Ovary (tissue), 9 donors: Measurements from ENCODE around the gene CCND1. TPM values are rescaled to one million over a fixed set of nuclear protein-coding genes. Genes with fewer than 3 reads are reported as not detected.

Source experiments
- DNase-seq, 5 donors: peaks; one replicate each; pipeline ENCODE4 v3.0.0-alpha.2; 2019 to 2020
- H3K27ac ChIP-seq, 2 donors: fragments of 200-600 bp; one replicate each; pipeline versions ENCODE4 v1.5.1 to v1.8.0; 2019 to 2022
- H3K27me3 ChIP-seq: fragments of 200-600 bp; one replicate; pipeline ENCODE4 v1.8.0; 2022
- H3K36me3 ChIP-seq: fragments of 200-600 bp; sonication (generic); one replicate; pipeline ENCODE4 v1.5.1; 2019
- H3K4me1 ChIP-seq: one replicate; pipeline ENCODE4 v1.8.1; 2013; ENCODE audit warnings: mild to moderate bottlenecking, moderate library complexity; ENCODE audit not compliant: insufficient read depth
- H3K4me3 ChIP-seq: fragments of 200-600 bp; sonication (generic); one replicate; pipeline ENCODE4 v1.5.1; 2017
- H3K9me3 ChIP-seq, 2 donors: fragments of 200-600 bp in 1 of 2; sonication (generic) in 1 of 2; one replicate each; pipeline versions ENCODE4 v1.5.1 to v1.8.1; 2013 to 2019; ENCODE audit warnings: mild to moderate bottlenecking in 1 of 2, moderate library complexity in 1 of 2
- EP300 ChIP-seq: sonication (generic); formaldehyde crosslinking; IDR thresholded peaks from one replicate; pipeline ENCODE4 v1.6.1; 2017; ENCODE audit warnings: antibody characterized with exemption
- POLR2A ChIP-seq: fragments of 450-650 bp; IDR thresholded peaks from one replicate; pipeline ENCODE4 v1.6.1; 2017; ENCODE audit warnings: antibody characterized with exemption, mild to moderate bottlenecking, moderate library complexity
- WGBS, 3 donors: extraction: QIAGEN DNeasy Blood & Tissue Kit in 1 of 3; methylation state at CpG; one replicate each; pipeline versions ENCODE4 v1.1.5 to v1.1.7; 2013 to 2017; 5-methylcytosine and 5-hydroxymethylcytosine counted together
- intact Hi-C, 4 donors: fragments of 100-400 bp; cut with DNase I; formaldehyde crosslinking; loops; one replicate each; pipeline versions ENCODE4 v1.11.0 to v1.15.1; 2022 to 2023
- polyA plus RNA-seq, 2 donors: library from polyadenylated mRNA; stranded (reverse); fragments of 200-250 nt in 1 of 2; fragments of 350-450 nt in 1 of 2; fragmentation: Illumina TruSeq in 1 of 2; extraction: RNeasy Lipid Tissue Mini Kit (QIAGEN cat#74804) in 1 of 2; gene quantifications; one replicate each; pipeline ENCODE4 v1.2.3, GENCODE V29; 2013 to 2014
- total RNA-seq, 7 donors: library from RNA; depleted of rRNA in 2 of 7; stranded (reverse); fragments of >200 nt in 2 of 7; fragmentation: NEBNext Ultra II Directional in 3 of 7; extraction: Animal tissue kit (Norgen Biotek cat#: 25700) in 3 of 7; gene quantifications; one replicate each; pipeline versions ENCODE4 v1.1.0 to v1.2.4, GENCODE V29; 2016 to 2023
- TF ChIP-seq, protein P1 (sequence below), 3 donors: fragments of 450-650 bp in 2 of 3; fragments of 200-600 bp in 1 of 3; IDR thresholded peaks; one replicate each; pipeline versions ENCODE4 v1.5.1 to v1.8.0; 2016 to 2022; ENCODE audit warnings: antibody characterized with exemption in 3 of 3, mild to moderate bottlenecking in 1 of 3
- donor health status: DM: no; HTN: no; CAD: no; lungs with moderate emphysema.
- donor health status: DM: no; HTN: no; CAD: no.
- donor health status: Bipolar disorder and iron deficiency.
- donor health status: DM: yes; HTN: yes; CAD: no.
- donor health status: DM: no; HTN: no; CAD: no.
- donor health status: DM: yes; HTN: yes; CAD: no.

Gene CCND1
- total and polyA plus RNA-seq, 9 donors: 3.4 to 58.9 (median 19.2) TPM

DNA sequence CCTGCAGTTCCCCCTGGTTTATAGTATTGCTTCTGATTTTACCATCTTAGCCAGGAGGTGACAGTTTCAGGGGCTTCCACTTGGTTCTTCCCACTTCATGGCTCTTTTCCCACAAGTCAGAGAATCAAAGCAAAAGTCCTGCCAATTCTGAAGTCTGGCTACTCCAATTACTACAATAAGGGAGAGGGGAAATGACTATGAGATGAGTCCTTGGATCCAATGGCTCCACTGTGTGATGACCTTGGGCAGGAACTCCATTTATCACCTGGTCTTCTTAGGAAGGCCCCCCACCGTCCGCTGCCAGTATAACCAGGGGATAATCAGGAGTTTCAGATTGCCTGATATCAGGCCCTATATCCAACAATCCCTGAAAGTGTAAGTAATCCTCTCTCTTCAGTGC is 31.6 kb upstream of the CCND1 start:
- Histone ChIP-seq H3K4me3 (no peak overlapping the region), H3K36me3 (no peaks in the 10 kb centered on the region), H3K4me1 (no peaks in the 10 kb centered on the region), H3K27me3 (no peaks in the 10 kb centered on the region), H3K27ac (no peak overlapping the region), H3K9me3 (peaks cover 0 to 13% of the 10 kb centered on the region in 2 donors)
- DNase-seq: no peak
- intact Hi-C loops: no loop called here
- TF ChIP-seq, protein P1, sequence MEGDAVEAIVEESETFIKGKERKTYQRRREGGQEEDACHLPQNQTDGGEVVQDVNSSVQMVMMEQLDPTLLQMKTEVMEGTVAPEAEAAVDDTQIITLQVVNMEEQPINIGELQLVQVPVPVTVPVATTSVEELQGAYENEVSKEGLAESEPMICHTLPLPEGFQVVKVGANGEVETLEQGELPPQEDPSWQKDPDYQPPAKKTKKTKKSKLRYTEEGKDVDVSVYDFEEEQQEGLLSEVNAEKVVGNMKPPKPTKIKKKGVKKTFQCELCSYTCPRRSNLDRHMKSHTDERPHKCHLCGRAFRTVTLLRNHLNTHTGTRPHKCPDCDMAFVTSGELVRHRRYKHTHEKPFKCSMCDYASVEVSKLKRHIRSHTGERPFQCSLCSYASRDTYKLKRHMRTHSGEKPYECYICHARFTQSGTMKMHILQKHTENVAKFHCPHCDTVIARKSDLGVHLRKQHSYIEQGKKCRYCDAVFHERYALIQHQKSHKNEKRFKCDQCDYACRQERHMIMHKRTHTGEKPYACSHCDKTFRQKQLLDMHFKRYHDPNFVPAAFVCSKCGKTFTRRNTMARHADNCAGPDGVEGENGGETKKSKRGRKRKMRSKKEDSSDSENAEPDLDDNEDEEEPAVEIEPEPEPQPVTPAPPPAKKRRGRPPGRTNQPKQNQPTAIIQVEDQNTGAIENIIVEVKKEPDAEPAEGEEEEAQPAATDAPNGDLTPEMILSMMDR (IDR thresholded peaks at IDR 0.05): no peak
- TF ChIP-seq EP300 (no peak), POLR2A (no peak)
- WGBS, 3 donors: 55 to 86% (median 56%) methylated on average over 2 of the region's 2 CpGs

DNA sequence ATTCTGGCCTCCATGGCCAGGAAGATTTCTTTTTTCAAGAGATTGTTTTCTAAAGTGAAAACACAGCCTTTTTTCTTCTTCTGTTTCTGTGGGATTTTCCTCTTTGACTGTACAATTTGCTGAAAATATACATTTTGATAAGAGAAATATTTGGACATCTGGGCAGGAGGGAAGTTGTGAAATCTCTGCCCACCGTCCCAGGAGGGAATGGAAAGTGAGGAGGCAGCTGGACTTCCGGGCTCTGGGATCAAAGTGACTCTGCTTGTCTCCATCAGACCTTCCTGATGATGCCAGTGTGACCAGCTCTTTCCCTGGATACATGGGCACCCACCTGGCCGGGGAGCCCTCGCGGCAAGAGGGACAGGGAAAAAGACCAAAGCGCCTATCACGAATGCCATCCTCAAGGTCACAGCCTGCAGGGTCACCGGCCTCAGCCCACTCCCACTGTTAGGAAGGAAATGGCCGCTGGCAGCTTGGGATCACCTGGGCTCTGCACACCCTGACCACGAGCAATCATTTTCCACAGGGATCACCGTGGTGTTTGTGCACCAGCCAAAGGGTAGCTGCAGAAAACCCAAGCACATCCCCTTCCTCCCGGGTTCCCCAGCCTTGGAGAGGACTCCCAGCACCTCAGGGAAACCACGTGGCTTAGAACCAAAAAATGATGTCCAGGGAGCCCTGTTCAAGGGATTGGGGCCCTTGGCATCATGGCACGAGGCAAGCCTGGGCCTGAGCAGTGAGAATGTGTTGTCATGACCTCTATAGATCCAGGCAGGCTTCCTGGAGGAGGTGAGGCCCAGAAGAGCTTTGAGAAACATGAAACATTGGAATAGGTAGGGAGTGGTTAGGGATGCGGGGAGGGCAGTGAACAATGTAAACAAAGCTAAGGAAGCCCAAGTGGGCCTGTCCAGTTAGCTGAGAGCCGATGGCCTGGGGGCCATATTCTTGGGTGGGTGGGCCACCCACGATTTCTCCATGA is 29.1 kb upstream of the CCND1 start:
- WGBS, 3 donors: 55 to 67% (median 63%) methylated on average over 17 of the region's 17 CpGs
- no peaks in the 10 kb centered on the region for H3K27me3 ChIP-seq

DNA sequence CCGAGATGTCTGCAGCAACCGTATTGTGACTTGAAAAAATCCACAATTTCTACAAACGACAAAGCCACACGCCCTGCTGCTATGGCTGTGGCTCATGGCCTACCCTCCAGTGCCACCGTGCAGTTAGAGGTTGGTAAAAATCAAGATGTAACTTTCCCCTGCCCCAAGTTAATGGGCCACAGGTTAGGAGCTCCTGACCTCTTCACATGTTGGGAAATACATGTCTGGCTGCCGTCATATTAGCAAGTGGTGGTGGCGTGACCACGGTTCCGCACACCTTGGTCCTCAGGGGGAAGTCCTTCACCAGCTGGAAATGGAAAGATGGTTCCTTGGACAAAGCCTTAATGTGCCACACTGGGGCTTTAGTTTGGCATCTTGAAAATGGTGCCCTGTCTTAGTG is 27.4 kb upstream of the CCND1 start:
- Histone ChIP-seq H3K4me1 (no peaks in the 10 kb centered on the region), H3K4me3 (no peak overlapping the region), H3K36me3 (no peaks in the 10 kb centered on the region), H3K27me3 (no peaks in the 10 kb centered on the region), H3K9me3 (peaks cover 0 to 13% of the 10 kb centered on the region in 2 donors), H3K27ac (no peak overlapping the region)
- WGBS, 3 donors: 88 to 93% (median 93%) methylated on average over 9 of the region's 9 CpGs
- intact Hi-C loops: no loop called here
- TF ChIP-seq EP300: no peak
- no peak for TF ChIP-seq POLR2A
- TF ChIP-seq, protein P1 (IDR thresholded peaks at IDR 0.05): no peak
- no peak for DNase-seq

More for the DNA sequence above, 29.1 kb upstream of the CCND1 start:
- Histone ChIP-seq H3K4me1 (no peaks in the 10 kb centered on the region), H3K9me3 (peaks cover 0 to 13% of the 10 kb centered on the region in 2 donors), H3K36me3 (no peaks in the 10 kb centered on the region), H3K4me3 (no peak overlapping the region), H3K27ac (no peak overlapping the region)
- TF ChIP-seq POLR2A (no peak), EP300 (no peak)
- TF ChIP-seq, protein P1 (IDR thresholded peaks at IDR 0.05): no peak
- intact Hi-C loops: no loop called here
- no peak for DNase-seq

DNA sequence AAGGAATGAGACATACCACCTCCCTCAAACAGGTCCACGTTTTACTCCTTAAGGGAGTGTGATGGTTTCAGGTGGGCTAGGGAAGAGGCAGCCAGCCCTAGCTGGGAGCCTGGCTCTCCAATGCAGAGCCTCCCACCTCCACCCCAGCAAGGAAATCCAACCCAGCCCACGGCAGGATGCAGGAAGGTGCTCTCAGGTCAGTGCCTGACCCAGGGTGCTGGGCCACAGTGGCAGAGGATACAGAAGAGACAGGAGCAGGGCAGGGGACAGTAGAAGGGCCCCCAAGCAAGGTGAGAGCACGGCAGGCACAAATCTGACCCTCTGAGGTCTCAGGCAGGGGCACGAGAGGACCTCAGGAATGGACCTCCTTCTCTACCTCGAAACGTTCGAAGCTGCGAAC is 26.9 kb upstream of the CCND1 start:
- Histone ChIP-seq H3K36me3 (no peaks in the 10 kb centered on the region), H3K4me3 (no peak overlapping the region), H3K4me1 (no peaks in the 10 kb centered on the region), H3K27ac (no peak overlapping the region), H3K9me3 (peaks cover 0 to 13% of the 10 kb centered on the region in 2 donors), H3K27me3 (no peaks in the 10 kb centered on the region)
- DNase-seq: no peak
- intact Hi-C loops: no loop called here
- TF ChIP-seq POLR2A (no peak), EP300 (no peak)
- TF ChIP-seq, protein P1 (IDR thresholded peaks at IDR 0.05): no peak
- 65 to 74% (median 73%) methylated on average over 8 of the region's 8 CpGs for WGBS, 3 donors
